OCI-LY7 (cell line): Measurements from ENCODE around the gene GALNT2. TPM values are rescaled to one million over a fixed set of nuclear protein-coding genes. Genes with fewer than 3 reads are reported as not detected.

Experiments used
- BruUV-seq: library from RNA; stranded (reverse); fragments of 400-500 nt; replicated peaks from 2 replicates; lab custom pipeline; 2021; lab: Mats Ljungman, UMichigan
- CTCF ChIA-PET: fragments of 300-600 bp; sonication (Branson Sonifier 250); formaldehyde crosslinking; loops from one replicate; lab custom pipeline; 2022; ENCODE audit warnings: antibody characterized with exemption; ENCODE audit not compliant: unreplicated experiment; lab: Charles Lee
- POLR2A ChIA-PET: fragments of 300-600 bp; sonication (Branson Sonifier 250); formaldehyde crosslinking; loops from one replicate; lab custom pipeline; 2022; ENCODE audit warnings: antibody characterized with exemption; lab: Charles Lee
- DNase-seq: peaks from one replicate; pipeline ENCODE4 v3.0.0-alpha.2; 2015; ENCODE audit warnings: low spot score
- H2AFZ ChIP-seq: fragments of 200-600 bp; sonication (generic), shearing (Covaris generic); 2 replicates; pipeline ENCODE4 v1.6.1; 2014; ENCODE audit warnings: mild to moderate bottlenecking, antibody characterized with exemption, low read length, moderate library complexity
- H3K27ac ChIP-seq: fragments of 200-600 bp; sonication (generic); 2 replicates; pipeline ENCODE4 v1.5.1; 2014; ENCODE audit warnings: mixed run types, low read depth, mild to moderate bottlenecking, moderate library complexity, low read length, inconsistent platforms; ENCODE audit not compliant: poor library complexity, severe bottlenecking
- H3K36me3 ChIP-seq: fragments of 200-600 bp; sonication (generic); 2 replicates; pipeline ENCODE4 v1.6.1; 2014; ENCODE audit warnings: mild to moderate bottlenecking, antibody characterized with exemption, low read length, moderate library complexity, mixed read lengths; ENCODE audit not compliant: insufficient read depth
- H3K4me1 ChIP-seq: fragments of 200-600 bp; sonication (generic); 2 replicates; pipeline ENCODE4 v1.5.1; 2014; ENCODE audit warnings: mild to moderate bottlenecking, low read length; ENCODE audit not compliant: insufficient read depth, poor library complexity, severe bottlenecking
- H3K4me2 ChIP-seq: fragments of 200-600 bp; sonication (generic); 2 replicates; pipeline ENCODE4 v1.6.1; 2014; ENCODE audit warnings: mild to moderate bottlenecking, low read length
- H3K4me3 ChIP-seq: fragments of 200-600 bp; sonication (generic); 2 replicates; pipeline ENCODE4 v1.5.1; 2014; ENCODE audit warnings: mild to moderate bottlenecking, low read depth, low read length; ENCODE audit not compliant: poor library complexity, severe bottlenecking
- H3K79me2 ChIP-seq: fragments of 200-600 bp; sonication (generic); 2 replicates; pipeline ENCODE4 v1.6.1; 2016; ENCODE audit warnings: low read depth, mild to moderate bottlenecking, low read length, moderate library complexity, mixed read lengths; ENCODE audit not compliant: insufficient read depth
- H3K9me2 ChIP-seq: fragments of 200-600 bp; sonication (generic); 2 replicates; pipeline ENCODE4 v1.6.1; 2016; ENCODE audit warnings: mild to moderate bottlenecking, low read length, mixed read lengths; ENCODE audit not compliant: insufficient read depth
- H3K9me3 ChIP-seq: fragments of 200-600 bp; sonication (generic); 2 replicates; pipeline ENCODE4 v1.6.1; 2014; ENCODE audit warnings: mild to moderate bottlenecking, mixed run types, low read length, mixed read lengths
- H4K20me1 ChIP-seq: fragments of 200-600 bp; sonication (generic); 2 replicates; pipeline ENCODE4 v1.6.1; 2014; ENCODE audit warnings: mild to moderate bottlenecking, antibody characterized with exemption, low read length, moderate library complexity, mixed read lengths; ENCODE audit not compliant: insufficient read depth
- EZH2phosphoT487 ChIP-seq: fragments of 200-600 bp; sonication (generic); IDR thresholded peaks from 2 replicates; pipeline ENCODE4 v1.6.1; 2018; ENCODE audit warnings: low read depth, borderline replicate concordance, mild to moderate bottlenecking, mixed run types, antibody characterized with exemption, low read length, moderate library complexity, mixed read lengths
- intact Hi-C: fragments of 100-400 bp; cut with micrococcal nuclease; formaldehyde crosslinking; loops from one replicate; pipeline ENCODE4 v1.10.0; 2022; ENCODE audit not compliant: unreplicated experiment
- total RNA-seq, 2 experiments: library from RNA; depleted of rRNA in 1 of 2; stranded (reverse); fragments of >200 nt in 1 of 2; shearing (Covaris generic) in 1 of 2; gene quantifications; 2 replicates each; pipeline ENCODE4 v1.2.3, GENCODE V29; 2014 to 2022
- TF ChIP-seq, protein P1 (sequence below): fragments of 200-600 bp; sonication (generic); conservative IDR thresholded peaks from 2 replicates; pipeline ENCODE4 v1.5.1; 2014; ENCODE audit warnings: mild to moderate bottlenecking, antibody characterized with exemption, low read length, moderate library complexity, mixed read lengths

GALNT2 gene
- total RNA-seq, 2 experiments from 2014 or later = 29.9 to 67.3 TPM

DNA sequence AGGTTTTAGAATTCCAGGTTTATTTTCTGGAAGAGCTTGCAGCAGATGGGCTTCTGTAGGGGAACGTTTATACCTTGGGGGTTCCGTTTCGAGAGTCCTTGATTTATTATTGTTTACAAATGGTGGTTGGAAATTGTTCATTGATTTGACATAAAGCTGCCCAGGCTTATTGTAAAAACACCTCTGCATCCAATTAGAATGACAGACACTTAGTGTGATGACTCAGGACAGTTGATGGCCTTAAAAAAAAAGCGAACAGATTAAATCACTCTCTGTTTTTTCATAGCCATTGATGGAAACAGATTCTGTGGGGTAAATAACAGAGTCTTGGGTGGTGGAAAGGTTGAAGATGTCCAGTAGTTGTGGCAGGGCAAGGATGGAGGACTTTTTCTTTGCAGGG, 35.4 kb downstream of the GALNT2 start:
- Histone ChIP-seq H4K20me1 (no peaks in the 10 kb centered on the region; the same call in 1 of the 2 replicates), H2AFZ (no peak overlapping the region), H3K4me1 (peaks cover 58% of the 10 kb centered on the region), H3K27ac (no peak overlapping the region), H3K79me2 (peaks cover 29% of the 10 kb centered on the region; the same call in 1 of the 2 replicates), H3K36me3 (no peaks in the 10 kb centered on the region), H3K4me2 (peak overlapping the region; percentile 55; the same call in 1 of the 2 replicates), H3K4me3 (no peak overlapping the region), H3K9me2 (no peaks in the 10 kb centered on the region), H3K9me3 (no peaks in the 10 kb centered on the region)
- POLR2A ChIA-PET = interaction anchor here (1.6 to 3.3 kb wide), 2 partner anchors 10 to 12 kb away, joined by 4 to 10 read pairs; no protein-coding TSS in a partner anchor
- no peak for TF ChIP-seq EZH2phosphoT487
- TF ChIP-seq, protein P1, sequence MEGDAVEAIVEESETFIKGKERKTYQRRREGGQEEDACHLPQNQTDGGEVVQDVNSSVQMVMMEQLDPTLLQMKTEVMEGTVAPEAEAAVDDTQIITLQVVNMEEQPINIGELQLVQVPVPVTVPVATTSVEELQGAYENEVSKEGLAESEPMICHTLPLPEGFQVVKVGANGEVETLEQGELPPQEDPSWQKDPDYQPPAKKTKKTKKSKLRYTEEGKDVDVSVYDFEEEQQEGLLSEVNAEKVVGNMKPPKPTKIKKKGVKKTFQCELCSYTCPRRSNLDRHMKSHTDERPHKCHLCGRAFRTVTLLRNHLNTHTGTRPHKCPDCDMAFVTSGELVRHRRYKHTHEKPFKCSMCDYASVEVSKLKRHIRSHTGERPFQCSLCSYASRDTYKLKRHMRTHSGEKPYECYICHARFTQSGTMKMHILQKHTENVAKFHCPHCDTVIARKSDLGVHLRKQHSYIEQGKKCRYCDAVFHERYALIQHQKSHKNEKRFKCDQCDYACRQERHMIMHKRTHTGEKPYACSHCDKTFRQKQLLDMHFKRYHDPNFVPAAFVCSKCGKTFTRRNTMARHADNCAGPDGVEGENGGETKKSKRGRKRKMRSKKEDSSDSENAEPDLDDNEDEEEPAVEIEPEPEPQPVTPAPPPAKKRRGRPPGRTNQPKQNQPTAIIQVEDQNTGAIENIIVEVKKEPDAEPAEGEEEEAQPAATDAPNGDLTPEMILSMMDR = no peak
- CTCF ChIA-PET = no interaction called here
- intact Hi-C loops = no loop called here
- BruUV-seq = no TSS peak
- no peak for DNase-seq

- no peak for DNase-seq
- intact Hi-C loops = no loop called here
- no peaks in the 10 kb centered on the region; the same call in 1 of the 2 replicates for H4K20me1 ChIP-seq
- TF ChIP-seq EZH2phosphoT487 = no peak
- TF ChIP-seq, protein P1 = no peak
- H3K4me3 ChIP-seq = no peak overlapping the region
- POLR2A ChIA-PET = interaction anchor here (0.7 to 3.3 kb wide), 9 partner anchors 9 to 299 kb away, joined by 3 to 10 read pairs (median 4); no protein-coding TSS in a partner anchor
- peaks cover 66% of the 10 kb centered on the region for H3K4me1 ChIP-seq
- H3K9me2 ChIP-seq = no peaks in the 10 kb centered on the region
- no peaks in the 10 kb centered on the region for H3K36me3 ChIP-seq
- no TSS peak for BruUV-seq
- peak overlapping the region; percentile 55 for H3K4me2 ChIP-seq
- no peak overlapping the region for H2AFZ ChIP-seq
- no peak overlapping the region for H3K27ac ChIP-seq
- CTCF ChIA-PET = interaction anchor here (0.8 kb wide), 1 partner anchor 14 kb away, joined by 3 read pairs; no protein-coding TSS in a partner anchor
- no peaks in the 10 kb centered on the region for H3K9me3 ChIP-seq
- peaks cover 32% of the 10 kb centered on the region; the same call in 1 of the 2 replicates for H3K79me2 ChIP-seq
Observed at GRCh38 chr1:230103306-230104173, 36.5 kb downstream of the GALNT2 start.
